NCI-H128 (cell line): Measurements from ENCODE around the gene PCGF3.
"Not testable (repeated sequence)": the region's sequence is repeated elsewhere in the genome, so short reads cannot be mapped to it uniquely, and the experiment has no call there.

Experiments
- DNase-seq: peaks from one replicate; lab custom pipeline; 2025; ENCODE audit not compliant: unreplicated experiment; lab: John Stamatoyannopoulos, UW

PCGF3 gene

DNA sequence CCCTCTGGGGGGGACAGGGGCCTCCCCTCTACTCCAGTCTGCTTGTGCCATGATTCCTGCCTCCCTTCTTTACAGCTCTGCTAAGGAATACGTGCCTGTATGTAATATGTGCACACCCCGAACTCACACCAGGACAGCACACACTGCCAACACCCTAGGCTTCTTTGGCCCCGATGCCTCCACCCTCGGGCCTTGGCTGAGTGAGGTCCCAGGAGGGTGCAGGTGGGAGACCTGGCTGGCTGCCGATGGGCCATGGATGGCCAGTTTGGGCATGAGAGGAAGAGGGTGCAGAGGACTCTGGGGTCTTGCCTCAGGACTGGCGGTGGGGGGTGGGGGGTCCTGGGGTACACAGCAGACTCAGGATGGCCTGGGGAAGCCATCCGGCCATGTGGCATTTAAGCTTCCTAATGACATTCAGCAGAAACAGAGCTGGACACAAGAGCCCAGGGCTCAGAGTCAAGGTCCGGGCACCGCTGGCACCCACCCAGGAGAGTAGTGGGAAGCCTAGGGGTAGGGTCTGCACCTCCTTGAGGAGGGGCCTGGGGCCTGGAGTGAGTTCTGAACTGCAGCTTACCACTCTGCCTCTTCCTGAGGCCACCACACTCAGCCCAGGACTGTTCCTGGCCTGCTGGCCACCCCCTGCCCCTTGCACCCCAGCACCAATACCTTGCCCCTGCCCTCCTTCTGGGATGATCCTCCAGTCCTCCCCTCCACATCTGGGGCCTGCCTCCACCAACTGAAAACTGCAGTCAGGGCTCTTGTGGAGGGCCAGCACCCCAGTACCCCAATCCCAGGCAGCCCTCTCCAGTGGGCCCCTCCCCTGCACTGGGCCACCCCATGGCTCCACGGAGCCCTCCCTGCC, 2.1 kb upstream of the PCGF3 start:
- DNase-seq: no peak

DNA sequence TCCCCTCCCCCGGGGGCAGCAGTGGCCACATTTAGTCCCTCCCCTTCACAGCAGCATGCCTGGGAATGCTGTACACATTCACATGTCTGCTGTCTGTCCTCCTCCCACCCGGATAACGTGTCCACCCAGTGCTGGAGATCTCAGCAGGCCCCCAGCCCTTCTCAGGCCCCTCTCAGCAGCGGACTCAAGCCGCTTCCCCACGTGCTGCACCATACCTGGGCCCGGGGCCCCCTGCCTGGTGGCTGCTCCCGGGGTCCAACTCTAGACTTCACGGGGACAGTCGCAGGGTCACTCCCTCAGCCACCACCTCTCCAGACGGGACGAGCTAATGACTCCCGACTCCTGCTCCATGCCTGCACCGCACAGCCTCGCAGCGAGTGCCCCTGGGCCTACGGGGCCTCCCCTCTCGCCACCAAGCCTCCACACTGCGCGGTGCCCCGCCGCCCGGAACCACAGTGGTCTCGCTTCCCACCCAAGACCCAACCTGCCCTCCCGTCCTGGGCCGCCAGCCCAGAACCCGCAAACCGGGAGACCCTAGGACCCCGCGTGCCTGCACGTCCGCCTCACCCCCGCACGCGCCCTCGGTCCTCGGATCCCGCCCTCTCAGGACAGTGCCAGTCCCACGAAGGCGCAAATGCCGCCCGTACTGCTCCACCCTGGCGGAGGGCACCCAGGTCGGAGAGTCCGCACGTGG, 1.3 kb upstream of the PCGF3 start:
- no peak for DNase-seq

DNA sequence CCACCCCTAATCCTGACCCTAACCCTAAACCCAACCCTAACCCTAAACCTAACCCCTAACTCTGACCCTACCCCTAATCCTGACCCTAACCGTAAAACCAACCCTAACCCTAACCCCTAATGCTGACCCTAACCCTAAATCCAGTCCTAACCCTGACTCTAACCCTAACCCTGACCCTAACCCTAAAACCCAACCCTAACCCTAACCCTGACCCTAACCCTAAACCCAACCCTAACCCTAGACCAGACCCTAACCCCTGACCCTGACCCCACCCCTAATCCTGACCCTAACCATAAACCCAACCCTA, 708 bp upstream of the PCGF3 start:
- DNase-seq: no peak

DNA sequence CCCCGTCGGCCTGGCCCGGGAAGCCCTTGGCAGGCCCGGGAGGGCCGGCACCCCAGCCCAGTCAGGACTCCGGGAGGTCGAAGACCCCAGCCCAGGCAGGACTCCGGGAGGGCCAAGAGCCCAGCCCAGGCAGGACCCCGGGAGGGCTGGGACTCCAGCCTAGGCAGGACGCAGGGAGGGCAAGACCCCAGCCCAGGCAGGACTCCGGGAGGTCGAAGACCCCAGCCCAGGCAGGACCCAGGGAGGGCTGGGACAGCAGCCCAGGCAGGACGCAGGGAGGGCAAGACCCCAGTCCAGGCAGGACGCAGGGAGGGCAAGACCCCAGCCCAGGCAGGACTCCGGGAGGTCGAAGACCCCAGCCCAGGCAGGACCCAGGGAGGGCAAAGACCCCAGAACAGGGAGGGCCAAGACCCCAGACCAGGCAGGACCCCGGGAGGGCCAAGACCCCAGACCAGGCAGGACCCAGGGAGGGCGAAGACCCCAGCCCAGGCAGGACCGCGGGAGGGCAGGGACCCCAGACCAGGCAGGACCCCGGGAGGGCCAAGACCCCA, 526 bp downstream of the PCGF3 start:
- DNase-seq: not testable (repeated sequence)

DNA sequence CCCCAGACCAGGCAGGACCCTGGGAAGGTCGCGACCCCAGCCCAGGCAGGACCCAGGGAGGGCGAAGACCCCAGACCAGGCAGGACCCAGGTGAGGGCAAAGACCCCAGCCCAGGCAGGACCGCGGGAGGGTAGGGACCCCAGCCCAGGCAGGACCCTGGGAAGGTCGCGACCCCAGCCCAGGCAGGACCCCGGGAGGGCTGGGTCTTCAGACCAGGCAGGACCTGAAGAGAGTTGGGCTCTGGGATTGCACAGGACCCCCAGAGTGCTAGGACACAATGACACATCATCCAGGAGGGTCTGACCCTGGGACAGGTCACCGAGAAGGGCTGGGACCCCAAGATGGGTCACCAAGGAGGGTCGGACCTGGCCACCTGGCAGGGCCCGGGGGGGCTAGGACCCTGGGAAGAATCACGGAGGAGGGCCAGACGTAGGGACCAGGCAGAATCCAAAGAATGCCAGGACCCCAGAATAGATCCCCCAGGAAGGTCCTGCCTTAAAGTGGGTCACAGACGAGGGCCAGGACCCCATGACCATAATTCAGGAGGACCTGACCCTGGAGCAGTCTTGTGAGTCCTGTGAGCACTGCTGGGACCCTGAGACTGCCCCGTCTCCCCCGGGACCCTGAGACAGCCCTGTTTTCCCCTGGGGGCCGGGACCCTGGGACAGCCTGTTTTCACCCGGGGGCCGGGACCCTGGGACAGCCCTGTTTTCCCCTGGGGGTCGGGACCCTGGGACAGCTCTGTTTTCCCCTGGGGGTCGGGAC, 1.4 kb downstream of the PCGF3 start:
- no peak for DNase-seq

DNA sequence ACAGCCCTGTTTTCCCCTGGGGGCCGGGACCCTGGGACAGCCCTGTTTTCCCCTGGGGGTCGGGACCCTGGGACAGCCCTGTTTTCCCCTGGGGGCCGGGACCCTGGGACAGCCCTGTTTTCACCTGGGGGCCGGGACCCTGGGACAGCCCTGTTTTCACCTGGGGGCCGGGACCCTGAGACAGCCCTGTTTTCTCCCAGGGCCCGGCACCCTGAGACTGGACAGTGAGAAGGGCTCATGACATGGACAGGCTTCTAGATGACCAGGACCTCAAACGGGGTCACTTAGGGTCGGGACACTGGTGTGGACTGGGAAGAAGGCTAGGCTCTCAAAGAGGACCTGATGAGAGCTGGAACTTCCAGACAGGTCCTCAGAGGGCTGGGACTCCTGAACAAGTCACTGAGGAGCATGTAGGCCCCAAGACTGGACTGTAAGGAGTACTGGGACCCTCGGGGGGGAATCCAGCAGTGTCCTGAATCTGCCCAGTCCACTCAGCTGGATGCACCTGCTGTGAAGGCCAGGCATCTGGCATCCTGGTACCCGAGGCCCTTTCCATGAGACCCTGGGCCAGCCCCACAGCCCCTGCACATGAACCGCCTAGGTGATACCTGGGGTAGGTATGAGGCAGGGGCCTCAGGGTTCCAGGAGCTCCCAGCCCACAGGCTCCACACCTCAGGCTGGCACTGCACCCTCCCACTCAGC, 2.4 kb downstream of the PCGF3 start:
- no peak for DNase-seq

DNA sequence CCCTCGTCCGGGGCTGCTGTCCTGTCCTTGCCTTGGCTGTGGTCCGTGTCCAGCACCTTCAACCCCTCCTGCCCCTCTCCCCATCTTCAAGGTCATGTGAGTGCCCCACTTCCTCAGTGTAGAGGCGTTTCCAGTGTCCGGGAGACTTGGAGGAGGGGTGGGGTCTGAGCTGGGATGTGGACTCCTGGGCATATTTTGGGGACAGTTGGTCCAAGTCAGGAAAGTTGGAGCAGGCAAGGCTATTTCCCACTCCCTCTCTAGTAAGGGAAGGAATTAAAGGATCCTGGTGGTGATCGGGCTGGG, 3.0 kb downstream of the PCGF3 start:
- no peak for DNase-seq

DNA sequence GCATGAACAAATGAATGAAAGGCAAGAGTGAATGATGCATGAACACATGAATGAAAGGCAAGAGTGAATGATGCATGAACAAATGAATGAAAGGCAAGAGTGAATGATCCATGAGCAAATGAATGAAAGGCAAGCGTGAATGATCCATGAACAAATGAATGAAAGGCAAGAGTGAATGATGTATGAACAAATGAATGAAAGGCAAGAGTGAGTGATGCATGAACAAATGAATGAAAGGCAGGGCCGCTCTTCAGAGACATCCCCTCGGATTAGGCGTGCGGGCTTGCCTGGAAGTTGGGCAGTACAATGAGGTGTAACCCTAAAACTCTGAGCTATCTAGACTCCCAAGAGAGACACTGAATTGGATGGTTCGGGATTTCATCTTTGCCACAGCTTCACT, 3.7 kb downstream of the PCGF3 start:
- DNase-seq: no peak

DNA sequence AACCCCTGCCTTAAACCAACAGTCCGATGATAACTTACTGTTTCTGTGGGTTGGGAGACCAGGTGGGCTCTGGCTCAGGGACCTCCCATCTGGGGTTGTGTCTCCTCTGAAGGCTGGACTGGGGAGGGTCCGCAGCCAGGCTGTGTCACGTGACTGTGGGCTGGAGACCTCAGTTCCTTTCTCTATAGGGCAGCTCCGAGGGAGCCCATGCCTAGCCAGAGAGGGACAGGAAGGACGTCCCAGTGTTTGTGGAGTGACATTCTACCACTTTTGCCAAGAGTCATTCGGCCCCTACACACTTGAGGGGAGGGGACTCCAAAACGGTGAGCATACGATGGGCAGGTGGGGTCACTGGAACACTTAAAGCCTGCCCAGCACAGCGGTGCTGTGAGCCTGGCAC, 4.5 kb downstream of the PCGF3 start:
- no peak for DNase-seq

DNA sequence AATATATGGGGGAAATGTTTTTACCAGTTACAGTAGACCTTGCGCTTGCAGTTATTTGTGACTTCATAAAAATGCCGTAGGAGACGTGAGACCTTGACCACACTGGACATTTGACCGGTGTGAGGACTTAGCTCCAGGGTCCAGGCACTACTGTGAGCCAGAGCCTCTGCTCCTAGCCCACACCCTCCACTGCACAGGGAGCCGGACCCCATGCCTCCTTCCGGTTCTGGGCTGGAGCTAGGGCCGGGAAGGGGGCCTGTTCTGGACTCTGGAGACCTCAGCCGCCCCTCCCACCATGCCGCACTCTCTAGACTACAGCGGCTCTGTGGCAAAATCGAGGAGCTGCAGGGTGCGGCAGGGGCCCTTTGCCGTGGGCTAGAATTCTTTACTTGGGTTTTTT, 5.3 kb downstream of the PCGF3 start:
- DNase-seq: no peak

DNA sequence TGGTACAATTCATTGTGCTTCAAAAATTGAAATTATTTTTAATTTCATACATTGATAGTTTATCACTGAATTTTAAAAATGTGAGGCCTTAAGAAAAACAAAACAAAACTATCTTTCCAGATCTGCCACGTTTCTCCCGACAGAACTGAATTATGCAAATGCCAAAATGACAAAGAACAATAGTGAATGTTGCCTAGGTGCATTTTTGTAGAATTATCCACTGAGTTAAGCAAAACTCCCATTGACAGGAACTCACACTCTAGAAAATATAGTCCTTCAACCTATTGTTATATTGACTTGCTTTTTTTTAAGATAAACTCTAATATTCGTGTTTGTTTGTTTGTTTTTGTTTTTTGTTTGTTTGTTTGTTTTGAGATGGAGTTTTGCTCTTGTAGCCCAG, 6.5 kb downstream of the PCGF3 start:
- DNase-seq: no peak

DNA sequence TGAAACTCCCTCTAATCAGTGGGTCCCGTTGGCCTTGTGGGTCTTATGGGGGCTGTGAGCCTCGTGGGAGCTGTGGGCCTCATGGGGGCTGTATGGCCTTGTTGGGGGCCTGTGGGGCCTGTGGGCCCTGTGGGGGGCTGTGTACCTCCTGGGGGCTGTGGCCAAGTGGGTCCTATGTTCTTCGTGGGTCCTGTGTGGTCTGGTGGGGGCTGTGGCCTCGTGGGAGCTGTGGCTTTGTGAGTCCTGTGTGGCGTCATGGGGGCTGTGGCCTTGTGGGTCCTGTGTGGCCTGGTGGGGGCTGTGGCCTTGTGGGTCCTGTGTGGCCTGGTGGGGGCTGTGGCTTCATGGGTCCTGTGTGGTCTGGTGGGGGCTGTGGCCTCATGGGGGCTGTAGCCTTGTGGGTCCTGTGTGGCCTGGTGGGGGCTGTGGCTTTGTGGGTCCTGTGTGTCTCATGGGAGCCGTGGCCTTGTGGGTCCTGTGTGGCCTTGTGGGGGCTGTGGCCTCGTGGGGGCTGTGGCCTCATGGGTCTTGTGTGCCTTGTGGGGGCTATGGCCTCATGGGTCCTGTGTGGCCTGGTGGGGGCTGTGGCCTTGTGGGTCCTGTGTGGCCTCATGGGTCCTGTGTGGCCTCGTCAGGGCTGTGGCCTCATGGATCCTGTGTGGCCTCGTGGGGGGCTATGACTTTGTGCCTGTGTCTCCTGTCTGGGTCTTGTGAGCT, 7.4 kb downstream of the PCGF3 start:
- DNase-seq: no peak

DNA sequence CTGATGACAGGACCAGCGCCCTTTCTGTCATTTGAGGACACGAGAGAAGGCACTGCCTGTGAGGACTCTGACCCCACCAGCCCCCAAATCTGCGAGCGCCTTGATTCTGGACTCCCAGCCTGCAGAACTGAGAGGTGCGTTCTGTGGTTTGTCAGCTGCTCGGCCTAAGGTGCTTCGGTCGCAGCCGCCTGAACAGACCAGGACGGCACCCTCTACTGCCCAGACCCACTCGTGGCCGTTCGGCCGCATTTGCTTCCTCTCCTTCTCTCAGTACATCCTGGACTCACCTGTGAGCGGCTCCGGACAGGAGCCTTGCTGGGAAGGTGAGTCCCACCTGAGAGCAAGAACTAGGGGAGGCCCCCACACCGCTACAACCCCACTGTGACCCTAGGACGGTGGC, 8.5 kb downstream of the PCGF3 start:
- no peak for DNase-seq

DNA sequence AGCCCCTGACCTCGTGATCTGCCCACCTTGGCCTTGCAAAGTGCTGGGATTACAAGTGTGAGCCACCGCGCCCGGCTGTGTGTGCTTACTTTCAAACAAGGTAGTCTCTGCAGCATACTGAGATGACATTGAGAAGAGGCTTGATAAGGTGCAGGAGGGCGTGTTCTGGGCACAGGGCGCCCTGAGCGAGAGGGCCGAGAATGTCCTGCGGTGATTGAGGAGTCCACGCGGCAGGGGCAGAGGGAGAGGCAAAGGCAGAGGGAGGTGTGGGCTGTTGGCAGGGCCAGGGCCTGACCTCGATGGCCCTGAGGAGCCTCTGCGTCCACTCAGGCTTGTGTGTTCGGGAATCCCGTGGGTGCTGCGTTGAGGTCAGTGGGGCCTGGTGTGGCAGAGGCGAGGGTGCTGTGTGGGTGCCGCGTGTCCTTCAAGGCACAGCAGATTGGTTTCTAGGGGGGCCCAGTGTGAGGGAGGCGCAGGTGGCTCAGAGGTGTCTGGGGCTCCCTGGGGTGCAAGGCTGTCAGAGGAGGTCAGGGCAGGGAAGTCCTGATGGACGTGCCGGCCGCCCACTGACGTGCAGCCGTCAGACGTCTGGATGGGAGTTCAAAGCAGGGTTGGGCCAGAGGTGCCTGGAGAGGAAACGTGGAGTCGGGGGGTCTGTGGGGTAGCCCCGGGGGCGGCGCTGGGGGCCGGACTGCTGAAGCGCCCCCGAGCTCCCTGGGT, 12.1 kb downstream of the PCGF3 start:
- DNase-seq: no peak

DNA sequence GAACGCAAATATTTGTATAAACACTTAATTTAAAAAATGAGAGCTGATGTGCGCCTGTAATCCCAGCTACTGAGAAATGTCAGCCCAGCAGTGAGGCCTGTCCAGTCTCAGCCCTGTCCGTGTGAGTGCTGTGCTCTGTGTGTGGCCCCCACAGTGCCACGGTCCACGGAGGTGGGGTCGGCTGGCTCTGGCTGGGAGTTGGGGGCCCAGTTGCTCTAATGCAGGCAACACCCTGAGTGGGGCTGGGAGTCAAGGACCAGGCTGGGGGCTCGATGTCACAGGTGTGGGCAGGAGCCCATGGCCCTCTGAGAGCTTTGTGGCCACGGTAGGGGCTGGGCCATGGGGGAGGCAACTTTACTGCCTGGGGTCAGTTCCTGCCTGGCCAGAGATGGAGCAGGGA, 12.8 kb downstream of the PCGF3 start:
- no peak for DNase-seq

DNA sequence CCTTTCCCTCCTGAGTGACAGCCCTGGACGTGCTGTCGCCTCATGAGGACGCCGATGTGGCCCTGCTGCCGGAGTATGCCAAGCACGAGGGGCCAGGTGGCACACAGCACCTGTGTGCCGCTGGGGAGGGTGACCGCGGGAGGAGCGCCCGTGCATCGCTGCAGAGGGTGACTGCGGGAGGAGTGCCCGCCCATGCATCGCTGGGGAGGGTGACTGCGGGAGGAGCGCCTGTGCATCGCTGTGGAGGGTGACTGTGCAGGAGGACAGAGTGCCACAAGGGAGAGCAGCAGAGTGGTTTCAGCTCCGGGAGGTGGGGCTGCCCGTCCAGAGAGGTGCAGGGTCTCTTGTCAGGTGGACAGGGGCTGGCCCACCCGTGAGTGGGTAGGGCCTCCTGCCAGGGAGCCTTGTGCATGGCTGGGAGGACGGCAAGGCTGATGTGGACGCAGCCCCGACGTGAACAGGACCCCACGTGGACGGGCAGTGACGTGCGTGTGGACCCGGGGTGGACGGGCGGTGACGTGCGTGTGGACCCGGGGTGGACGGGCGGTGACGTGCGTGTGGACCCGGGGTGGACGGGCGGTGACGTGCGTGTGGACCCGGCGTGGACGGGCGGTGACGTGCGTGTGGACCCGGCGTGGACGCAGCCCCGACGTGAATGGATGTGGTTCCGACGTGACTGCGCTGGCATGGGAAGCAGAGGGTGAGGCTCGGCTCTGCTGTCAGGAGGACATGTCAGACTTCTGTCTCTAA, 14.7 kb downstream of the PCGF3 start:
- DNase-seq: no peak

DNA sequence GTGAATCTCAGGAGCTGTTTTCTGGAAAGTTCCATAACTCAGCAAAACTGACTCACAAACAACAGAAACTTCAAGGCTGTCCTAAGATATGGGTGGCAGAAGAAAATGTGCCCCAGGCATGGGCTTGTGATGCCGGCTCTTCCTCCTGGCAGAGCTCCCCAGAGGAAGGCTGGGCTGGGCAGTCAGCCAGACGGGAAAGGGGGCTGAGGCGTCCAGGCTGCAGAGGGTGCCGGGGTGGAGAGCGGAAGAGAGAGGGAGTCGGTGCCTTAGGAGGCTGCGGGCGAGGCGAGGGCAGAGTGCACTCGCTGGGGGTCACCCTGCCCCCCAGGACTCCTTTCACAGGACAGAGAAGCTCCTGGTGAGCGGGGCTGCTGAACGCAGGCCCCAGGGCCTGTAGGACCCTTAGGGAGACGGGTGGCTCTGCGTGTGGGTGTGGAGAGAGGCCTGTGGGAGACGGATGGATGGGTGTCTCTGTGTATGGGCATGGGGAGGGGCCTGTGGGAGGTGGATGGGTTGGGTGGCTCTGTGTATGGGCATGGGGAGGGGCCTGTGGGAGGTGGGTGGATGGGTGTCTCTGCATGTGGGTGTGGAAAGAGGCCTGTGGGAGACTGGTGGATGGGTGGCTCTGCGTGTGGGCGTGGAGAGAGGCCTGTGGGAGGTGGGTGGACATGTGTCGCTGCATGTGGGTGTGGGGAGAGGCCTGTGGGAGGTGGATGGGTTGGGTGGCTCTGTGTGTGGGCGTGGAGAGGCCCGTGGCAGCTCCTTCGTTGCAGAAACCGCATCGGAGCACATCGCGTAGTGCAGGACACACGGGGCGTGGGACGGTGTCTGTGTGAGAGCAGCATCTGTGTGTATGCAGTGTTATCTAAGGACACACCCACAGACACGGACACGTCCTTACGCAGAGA, 15.9 kb downstream of the PCGF3 start:
- DNase-seq: no peak

DNA sequence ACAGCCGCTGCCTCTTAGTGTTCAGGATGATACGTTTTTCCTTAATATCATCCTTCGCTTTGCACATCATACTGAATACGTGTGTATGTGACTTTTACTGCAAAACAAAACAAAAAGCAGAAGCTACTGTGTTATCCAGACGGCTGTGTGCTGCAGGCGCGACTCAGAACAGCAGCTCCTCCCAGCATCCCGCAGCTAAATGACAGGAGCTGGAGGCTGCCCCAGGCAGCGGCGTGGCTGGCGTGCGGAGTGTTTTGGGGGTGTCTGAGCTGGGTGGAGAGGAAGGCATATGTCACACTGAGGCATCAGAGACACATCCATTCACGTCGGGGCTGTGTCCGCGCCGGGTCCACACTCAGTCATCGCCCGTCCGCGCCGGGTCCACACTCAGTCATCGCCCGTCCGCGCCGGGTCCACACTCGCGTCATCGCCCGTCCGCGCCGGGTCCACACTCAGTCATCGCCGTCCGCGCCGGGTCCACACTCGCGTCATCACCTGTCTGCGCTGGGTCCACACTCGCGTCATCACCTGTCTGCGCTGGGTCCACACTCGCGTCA, 16.6 kb downstream of the PCGF3 start:
- no peak for DNase-seq
